Hematopoietic multipotent progenitor cell treated with erythropoietin and hydrocortisone succinate and interleukin-3 and kit ligand, for 15 days (in vitro differentiated cells): Measurements from ENCODE around the gene GSN.

Experiments used
- DNase-seq: peaks from one replicate; pipeline ENCODE4 v3.0.0-alpha.2; 2015; ENCODE audit warnings: low spot score

Gene GSN

GRCh38 chr9:121323449-121324151, 55.6 kb downstream of the GSN start:
- DNase-seq: no peak

GRCh38 chr9:121324316-121324715, 56.4 kb downstream of the GSN start:
- no peak for DNase-seq

- no peak for DNase-seq
These were observed 56.8 kb downstream of the GSN start for GRCh38 chr9:121324755-121325154.

GRCh38 chr9:121325387-121325786, 57.4 kb downstream of the GSN start:
- DNase-seq: no peak

- DNase-seq: no peak
These were observed 58.3 kb downstream of the GSN start for GRCh38 chr9:121326130-121326838.

- no peak for DNase-seq
These were observed 59.1 kb downstream of the GSN start for GRCh38 chr9:121326901-121327613.

- DNase-seq: no peak
These were observed 60.5 kb downstream of the GSN start for GRCh38 chr9:121328476-121328875.

GRCh38 chr9:121328876-121329681, 61.1 kb downstream of the GSN start:
- peak; percentile 2 for DNase-seq

- DNase-seq: peak; percentile 7
These were observed 63.6 kb downstream of the GSN start for GRCh38 chr9:121331549-121331948.

GRCh38 chr9:121331992-121332685, 64.2 kb downstream of the GSN start:
- peak; percentile 42 for DNase-seq

- peak; percentile 96 for DNase-seq
These were observed 66.2 kb downstream of the GSN start for GRCh38 chr9:121333950-121334773.

- no peak for DNase-seq
These were observed 68.7 kb downstream of the GSN start for GRCh38 chr9:121336665-121337064.

GRCh38 chr9:121339437-121339836, 71.5 kb downstream of the GSN start:
- DNase-seq: no peak

GRCh38 chr9:121340676-121341392, 72.9 kb downstream of the GSN start:
- no peak for DNase-seq

GRCh38 chr9:121344184-121344583, 76.2 kb downstream of the GSN start:
- DNase-seq: no peak

GRCh38 chr9:121345070-121345469, 77.1 kb downstream of the GSN start:
- no peak for DNase-seq

GRCh38 chr9:121348221-121348620, 80.3 kb downstream of the GSN start:
- DNase-seq: no peak

- DNase-seq: peak; percentile 48
These were observed 81.0 kb downstream of the GSN start for GRCh38 chr9:121349009-121349408.

- no peak for DNase-seq
These were observed 82.1 kb downstream of the GSN start for GRCh38 chr9:121350036-121350435.

- DNase-seq: peak; percentile 99
These were observed 83.1 kb downstream of the GSN start for GRCh38 chr9:121350993-121351561.
